ENCODE results near the gene ADPRHL1.

ADPRHL1 gene

GRCh38 chr13:113426591-113426986, 26.7 kb downstream of the ADPRHL1 start:
- DNase-seq (ENCODE audit: low spot score) = no peak
- Histone ChIP-seq H3K4me3 (no peak overlapping the region), H3K27ac (no peak overlapping the region)
- no peak for TF ChIP-seq CTCF (IDR thresholded peaks at IDR 0.05)

GRCh38 chr13:113425941-113426590, 27.2 kb downstream of the ADPRHL1 start:
- Histone ChIP-seq H3K4me3 (no peak overlapping the region), H3K27ac (no peak overlapping the region)
- no peak for TF ChIP-seq CTCF (IDR thresholded peaks at IDR 0.05)
- DNase-seq (ENCODE audit: low spot score) = no peak

- no peak overlapping the region for H3K4me3 ChIP-seq
- no peak for TF ChIP-seq CTCF (IDR thresholded peaks at IDR 0.05)
- no peak overlapping the region for H3K27ac ChIP-seq
- no peak for DNase-seq (ENCODE audit: low spot score)
Observed at GRCh38 chr13:113423520-113424163, 29.6 kb downstream of the ADPRHL1 start.

GRCh38 chr13:113422807-113423519, 30.3 kb downstream of the ADPRHL1 start:
- Histone ChIP-seq H3K4me3 (no peak overlapping the region), H3K27ac (no peak overlapping the region)
- no peak for DNase-seq (ENCODE audit: low spot score)
- no peak for TF ChIP-seq CTCF (IDR thresholded peaks at IDR 0.05)

DNA sequence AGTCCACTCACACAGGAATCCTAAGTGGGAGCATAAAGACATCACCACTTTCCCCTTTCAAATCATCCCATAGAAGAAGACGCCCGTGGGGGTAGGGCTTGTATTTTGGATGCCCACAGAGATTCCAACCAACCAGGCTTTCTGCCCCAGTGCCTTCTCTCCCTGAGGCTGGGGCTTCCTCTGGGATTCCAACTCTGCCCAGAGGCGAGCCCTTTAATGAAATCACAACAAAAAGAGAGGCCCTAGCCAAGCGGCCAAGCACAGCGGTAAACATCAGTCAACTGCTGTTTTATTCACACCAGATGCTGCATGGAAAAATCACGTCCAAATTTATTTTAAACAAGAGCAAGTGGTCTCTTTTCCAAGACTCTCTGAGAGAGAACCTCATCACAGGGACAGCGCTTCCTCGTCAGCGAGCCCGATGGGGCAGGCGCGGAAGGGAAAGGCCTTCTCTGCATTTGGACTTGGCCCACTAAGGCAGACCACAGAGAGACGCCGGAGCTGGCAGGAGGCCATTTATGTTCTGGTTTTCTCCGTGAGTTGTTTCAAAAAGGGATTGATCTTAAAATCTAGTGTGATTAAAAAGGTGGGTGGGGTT, 31.5 kb downstream of the ADPRHL1 start:
- no peak for TF ChIP-seq CTCF (IDR thresholded peaks at IDR 0.05)
- no peak for DNase-seq (ENCODE audit: low spot score)
- Histone ChIP-seq H3K4me3 (no peak overlapping the region), H3K27ac (peak overlapping the region; percentile 35 to 48)

DNA sequence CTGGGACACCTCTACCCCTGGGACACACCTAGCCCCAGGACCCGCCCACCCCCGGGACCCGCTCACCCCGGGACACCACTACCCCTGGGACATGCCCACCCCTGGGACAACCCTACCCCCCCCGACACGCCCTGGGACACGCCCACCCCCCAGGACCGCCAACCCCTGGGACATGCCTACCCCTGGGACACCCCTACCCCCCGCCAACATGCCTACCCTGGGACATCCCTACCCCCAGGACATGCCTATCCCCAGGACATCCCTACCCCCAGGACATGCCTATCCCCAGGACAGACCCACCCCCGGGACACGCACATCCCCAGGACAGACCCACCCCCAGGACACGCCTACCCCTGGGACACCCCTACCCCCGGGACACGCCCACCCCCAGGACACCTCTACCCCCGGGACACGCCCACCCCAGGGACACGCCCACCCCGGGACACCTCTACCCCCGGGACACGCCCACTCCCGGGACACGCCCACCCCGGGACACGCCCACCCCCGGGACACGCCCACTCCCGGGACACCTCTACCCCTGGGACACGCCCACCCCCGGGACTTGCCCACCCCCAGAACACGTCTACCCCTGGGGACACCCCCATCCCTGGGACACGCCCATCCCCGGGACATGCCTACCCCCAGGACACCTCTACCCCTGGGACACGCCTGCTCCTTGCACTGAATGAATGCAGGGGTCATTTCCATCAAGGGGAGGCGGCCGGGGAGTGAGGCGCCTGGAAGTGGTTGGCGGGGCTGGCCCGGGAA, 32.3 kb downstream of the ADPRHL1 start:
- DNase-seq (ENCODE audit: low spot score) = no peak
- peak overlapping the region; percentile 35 to 48 for H3K27ac ChIP-seq
- TF ChIP-seq CTCF (IDR thresholded peaks at IDR 0.05) = no peak

More for the DNA sequence above, 32.3 kb downstream of the ADPRHL1 start:
- H3K4me3 ChIP-seq = no peak overlapping the region
